ENCODE data around the gene RPS13.
"Not testable (repeated sequence)": the region's sequence is repeated elsewhere in the genome, so short reads cannot be mapped to it uniquely, and the experiment has no call there.

- not testable (repeated sequence) for TF ChIP-seq CTCF (IDR thresholded peaks at IDR 0.05; ENCODE audit: low read depth, low read length); POLR2A (IDR thresholded peaks at IDR 0.05; ENCODE audit: extremely low read depth, insufficient read length); MAX (IDR thresholded peaks at IDR 0.05; ENCODE audit: low read depth, low read length)
Measured at GRCh38 chr11:17105404-17106040, 28.1 kb upstream of the RPS13 start.

Measured in NB4 (cell line).